Measurements from ENCODE around the gene RBP5. TPM values are rescaled to one million over a fixed set of nuclear protein-coding genes. Genes with fewer than 3 reads are reported as not detected.

The RBP5 gene
- total RNA-seq, 1 donor from 2014 or later, result not detected

GRCh38 chr12:7129872-7130691, 1.4 kb upstream of the RBP5 start, which contains the start of gene CLSTN3:
Gene CLSTN3, plus strand, starts transcription at chr12:7130371. Its CDS starts 278 bp downstream, at chr12:7130649.
- TF ChIP-seq CTCF (IDR thresholded peaks at IDR 0.05), result no peak
- no peaks in the 10 kb centered on the region for H3K27me3 Mint-ChIP-seq (ENCODE audit: low read depth)
- H3K27ac Mint-ChIP-seq (ENCODE audit: unreplicated experiment), result peak within 1 kb of the TSS; percentile 73
- peak within 1 kb of the TSS; percentile 89 for H3K4me3 Mint-ChIP-seq (ENCODE audit: unreplicated experiment)
- peaks cover 4% of the 10 kb centered on the region for H3K36me3 Mint-ChIP-seq (ENCODE audit: low read depth)
- H3K9me3 Mint-ChIP-seq (ENCODE audit: low read depth), result no peaks in the 10 kb centered on the region
- DNase-seq (ENCODE audit: low spot score), result no peak
- H3K4me1 Mint-ChIP-seq (ENCODE audit: low read depth), result peaks cover 26% of the 10 kb centered on the region

GRCh38 chr12:7129287-7129871, 690 bp upstream of the RBP5 start:
- no peaks in the 10 kb centered on the region for H3K27me3 Mint-ChIP-seq (ENCODE audit: low read depth)
- no peaks in the 10 kb centered on the region for H3K9me3 Mint-ChIP-seq (ENCODE audit: low read depth)

GRCh38 chr12:7127916-7128626, 618 bp downstream of the RBP5 start:
- H3K9me3 Mint-ChIP-seq (ENCODE audit: low read depth), result no peaks in the 10 kb centered on the region
- no peaks in the 10 kb centered on the region for H3K36me3 Mint-ChIP-seq (ENCODE audit: low read depth)
- H3K4me3 Mint-ChIP-seq (ENCODE audit: unreplicated experiment), result no peak overlapping the region
- H3K4me1 Mint-ChIP-seq (ENCODE audit: low read depth), result peaks cover 26% of the 10 kb centered on the region
- DNase-seq (ENCODE audit: low spot score), result peak; percentile 59
- no peak for TF ChIP-seq CTCF (IDR thresholded peaks at IDR 0.05)
- H3K27me3 Mint-ChIP-seq (ENCODE audit: low read depth), result no peaks in the 10 kb centered on the region
- no peak overlapping the region for H3K27ac Mint-ChIP-seq (ENCODE audit: unreplicated experiment)

More at GRCh38 chr12:7129287-7129871, 690 bp upstream of the RBP5 start:
- TF ChIP-seq CTCF (IDR thresholded peaks at IDR 0.05), result no peak
- no peak for DNase-seq (ENCODE audit: low spot score)
- peak overlapping the region; percentile 89 for H3K4me3 Mint-ChIP-seq (ENCODE audit: unreplicated experiment)
- H3K27ac Mint-ChIP-seq (ENCODE audit: unreplicated experiment), result no peak overlapping the region
- H3K4me1 Mint-ChIP-seq (ENCODE audit: low read depth), result peaks cover 26% of the 10 kb centered on the region
- peaks cover 2% of the 10 kb centered on the region for H3K36me3 Mint-ChIP-seq (ENCODE audit: low read depth)

- H3K27ac Mint-ChIP-seq (ENCODE audit: unreplicated experiment), result no peak overlapping the region
- H3K36me3 Mint-ChIP-seq (ENCODE audit: low read depth), result peaks cover 2% of the 10 kb centered on the region
- no peak for DNase-seq (ENCODE audit: low spot score)
Observed at GRCh38 chr12:7125632-7126227, 3.0 kb downstream of the RBP5 start.

More at GRCh38 chr12:7125632-7126227, 3.0 kb downstream of the RBP5 start:
- H3K9me3 Mint-ChIP-seq (ENCODE audit: low read depth), result no peaks in the 10 kb centered on the region
- peaks cover 7% of the 10 kb centered on the region for H3K4me1 Mint-ChIP-seq (ENCODE audit: low read depth)
- H3K4me3 Mint-ChIP-seq (ENCODE audit: unreplicated experiment), result no peak overlapping the region
- H3K27me3 Mint-ChIP-seq (ENCODE audit: low read depth), result no peaks in the 10 kb centered on the region
- TF ChIP-seq CTCF (IDR thresholded peaks at IDR 0.05), result no peak
